GM21515 (cell line): ENCODE measurements around the gene SPSB4.
A peak's percentile ranks its signal among the peaks of the same experiment; 100 is the strongest.
"Not testable (repeated sequence)": the region's sequence is repeated elsewhere in the genome, so short reads cannot be mapped to it uniquely, and the experiment has no call there.

ENCODE experiments used
- ATAC-seq: cut with Tn5 transposase; IDR thresholded peaks from one replicate; pipeline ENCODE4 v1.9.1; 2021; ENCODE audit not compliant: unreplicated experiment

The SPSB4 gene

DNA sequence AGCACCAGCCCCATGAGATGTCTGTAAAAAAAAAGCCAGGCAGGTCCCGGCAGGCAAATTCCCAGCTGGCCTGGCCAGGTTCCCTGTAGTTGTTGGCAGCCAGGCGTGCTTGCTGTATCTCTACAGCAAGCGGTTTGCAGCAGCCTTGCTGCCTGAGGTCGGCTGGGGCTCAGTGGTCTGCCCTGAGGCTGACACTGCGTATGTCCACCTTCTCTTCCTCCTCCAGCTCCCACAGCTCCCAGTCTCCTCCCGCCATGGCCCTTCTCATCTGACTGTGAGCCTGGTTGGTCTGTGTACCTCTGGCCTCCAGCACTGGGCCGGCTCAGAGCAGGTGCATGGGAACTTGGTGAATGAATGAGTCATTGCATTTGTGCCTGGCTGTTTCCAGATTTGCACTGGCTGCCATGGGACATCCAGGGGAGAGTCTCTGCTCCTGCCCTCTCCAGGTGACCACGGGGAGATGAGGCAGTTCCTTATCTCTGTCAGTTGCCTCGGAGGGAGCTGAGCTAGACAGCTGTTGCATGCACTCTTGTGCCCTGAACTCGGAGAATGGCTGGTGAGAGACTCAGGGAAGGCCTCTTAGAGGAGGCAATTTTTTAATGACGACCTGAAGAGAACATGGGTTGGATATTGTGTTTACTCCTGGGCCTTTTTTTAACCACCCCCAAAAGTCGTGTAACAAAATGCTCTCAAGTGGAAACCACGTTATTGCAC lies 43.0 kb downstream of the SPSB4 start:
- no peak for ATAC-seq

DNA sequence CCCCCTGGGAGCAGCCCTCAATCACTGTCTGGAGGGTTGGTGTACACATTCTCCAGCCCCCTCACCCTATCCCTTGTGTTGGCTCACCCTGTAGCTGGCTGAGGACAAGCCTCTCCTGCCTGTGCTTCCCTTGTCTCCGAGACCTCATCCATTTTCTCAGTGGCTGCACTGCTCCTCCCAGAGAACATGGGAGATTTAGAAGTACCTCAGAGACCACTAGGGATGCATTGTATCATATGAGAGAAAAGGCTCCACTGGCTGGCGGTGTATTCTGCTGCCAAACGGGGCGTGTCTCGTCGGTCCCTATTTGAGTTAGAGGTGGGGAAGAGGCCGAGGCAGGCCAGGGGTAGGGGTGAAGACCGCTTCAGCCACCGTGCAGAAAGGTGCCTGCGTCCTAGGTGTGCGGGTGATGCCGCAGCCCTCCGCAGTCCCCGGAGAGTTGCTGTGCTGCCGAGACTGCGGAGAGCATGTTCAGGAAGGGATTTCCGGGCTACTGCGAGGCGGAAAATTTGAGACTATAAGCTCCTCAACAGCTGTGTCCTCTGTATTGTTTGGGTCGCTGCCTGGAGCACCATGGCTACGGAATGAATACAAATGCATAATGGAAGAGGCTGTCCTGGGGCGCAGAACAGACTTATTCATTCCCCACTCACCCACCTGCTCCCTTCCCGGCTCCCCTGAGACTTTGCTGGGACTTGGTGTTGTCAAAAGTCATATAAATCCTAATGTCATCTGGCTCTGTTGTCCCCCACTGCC lies 43.8 kb downstream of the SPSB4 start:
- no peak for ATAC-seq

- no peak for ATAC-seq
Observed at GRCh38 chr3:141095546-141095937, 44.4 kb downstream of the SPSB4 start.

GRCh38 chr3:141096164-141096563 lies 45.0 kb downstream of the SPSB4 start:
- no peak for ATAC-seq

GRCh38 chr3:141096981-141097380 lies 45.8 kb downstream of the SPSB4 start:
- ATAC-seq: no peak

DNA sequence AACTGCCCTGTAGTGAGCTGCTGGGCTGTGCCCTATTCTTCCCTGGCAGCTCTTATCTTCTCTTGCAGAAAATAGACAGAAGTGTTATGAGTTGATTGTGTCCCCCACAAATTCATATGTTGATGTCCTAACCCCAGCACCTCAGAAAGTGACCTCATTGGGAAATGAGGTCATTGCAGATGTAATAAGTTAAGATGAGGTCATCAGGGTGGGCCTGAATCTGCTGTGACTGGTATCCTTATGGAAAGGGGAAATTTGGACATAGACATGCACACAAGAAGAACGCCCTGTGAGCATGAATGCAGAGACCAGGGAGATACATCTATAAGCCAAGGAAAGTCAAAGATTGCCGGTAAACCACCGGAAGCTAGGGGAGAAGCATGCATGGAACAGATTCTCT lies 49.0 kb downstream of the SPSB4 start:
- no peak for ATAC-seq

GRCh38 chr3:141100531-141101320 lies 49.6 kb downstream of the SPSB4 start:
- no peak for ATAC-seq

DNA sequence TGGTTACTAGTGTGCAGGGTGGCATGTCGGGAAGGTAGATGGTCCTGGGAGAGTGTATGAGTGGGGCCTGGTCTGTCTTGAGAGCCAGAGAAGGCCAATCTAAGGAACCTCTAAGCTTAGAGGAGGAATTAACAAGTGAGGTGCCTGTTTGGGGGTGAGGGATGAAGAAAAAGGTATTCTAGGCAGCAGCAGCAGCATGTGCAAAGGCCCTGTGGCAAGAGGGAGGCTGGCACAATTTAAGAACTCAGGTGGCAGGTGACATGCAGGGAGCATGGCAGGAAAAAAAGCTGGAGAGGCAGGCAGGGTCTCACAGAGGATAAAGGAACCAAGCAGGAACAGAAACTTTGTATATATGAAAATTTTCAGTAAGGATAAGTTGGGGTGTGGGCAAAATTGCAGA lies 51.2 kb downstream of the SPSB4 start:
- ATAC-seq: no peak

DNA sequence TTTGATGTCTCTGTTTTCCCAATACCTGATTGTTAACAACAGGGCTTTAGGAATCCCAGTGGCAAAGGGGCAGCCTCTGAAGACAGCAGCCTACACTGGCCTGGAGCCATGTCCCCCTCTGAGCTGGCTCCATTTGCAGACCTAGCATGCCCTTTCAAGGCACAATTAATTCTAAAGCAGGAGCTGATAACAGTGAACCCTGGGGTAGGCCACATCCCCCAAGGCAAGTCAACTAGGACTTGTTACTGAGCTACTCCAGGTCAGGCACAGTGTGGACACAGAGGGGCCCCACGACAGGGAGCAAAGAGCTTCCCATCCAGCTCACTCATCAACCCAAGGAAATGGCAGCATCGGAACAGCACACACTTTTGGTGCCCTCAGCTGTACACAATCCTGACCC lies 51.9 kb downstream of the SPSB4 start:
- no peak for ATAC-seq

GRCh38 chr3:141103503-141103902 lies 52.4 kb downstream of the SPSB4 start:
- ATAC-seq: no peak

DNA sequence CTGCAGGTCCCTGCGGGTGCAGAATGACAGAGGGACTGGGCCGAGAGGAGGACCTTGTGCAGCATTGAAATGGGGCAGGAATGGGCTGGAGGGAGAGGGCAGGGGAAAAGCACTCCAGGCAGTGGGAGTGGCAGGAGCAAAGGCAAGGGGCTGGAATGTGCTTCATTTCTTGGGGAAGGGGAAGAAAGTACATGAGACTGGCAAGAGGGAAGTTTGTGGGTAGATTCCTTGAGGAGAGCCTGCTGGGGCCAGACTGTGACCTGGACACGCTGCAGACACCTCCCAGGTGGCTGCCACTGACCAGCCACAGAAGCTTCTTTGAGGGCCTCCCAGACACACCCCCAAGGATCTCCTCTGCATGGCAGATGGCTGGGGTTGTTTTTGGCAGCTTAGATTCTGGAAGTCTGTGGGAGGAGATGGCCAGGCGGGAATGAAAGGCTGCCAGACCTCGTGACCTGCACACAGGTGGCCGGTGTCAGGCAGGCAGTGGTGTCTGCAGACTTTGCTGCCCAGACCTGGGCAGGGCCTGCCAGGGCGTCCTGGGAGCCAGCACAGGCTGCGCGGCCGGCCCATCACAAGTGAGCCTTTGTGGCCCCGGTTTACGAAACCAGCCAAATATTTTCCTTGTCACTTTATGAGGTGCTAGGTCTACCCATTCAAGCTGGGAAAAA lies 53.1 kb downstream of the SPSB4 start:
- ATAC-seq: no peak

GRCh38 chr3:141105828-141106628 lies 54.9 kb downstream of the SPSB4 start:
- ATAC-seq: peak; percentile 61

DNA sequence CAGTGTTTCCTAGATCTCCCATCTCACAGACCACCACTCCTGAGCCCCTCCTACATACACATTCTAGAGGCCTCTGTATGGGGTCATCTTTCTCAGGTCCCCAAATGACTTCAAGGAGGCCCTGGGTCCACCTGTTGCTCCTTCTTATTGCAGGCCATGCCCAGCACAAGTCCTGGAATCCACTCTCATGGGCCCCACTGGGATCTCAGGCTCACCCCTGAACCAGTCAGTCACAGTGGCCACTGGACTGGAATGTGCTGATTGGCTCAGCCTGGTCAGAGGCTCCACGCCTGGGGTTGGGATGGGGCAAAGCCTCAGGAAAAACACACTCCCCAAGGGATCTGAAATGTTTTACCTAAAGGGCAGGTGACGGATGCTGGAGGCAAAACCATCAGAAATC lies 55.7 kb downstream of the SPSB4 start:
- ATAC-seq: no peak

DNA sequence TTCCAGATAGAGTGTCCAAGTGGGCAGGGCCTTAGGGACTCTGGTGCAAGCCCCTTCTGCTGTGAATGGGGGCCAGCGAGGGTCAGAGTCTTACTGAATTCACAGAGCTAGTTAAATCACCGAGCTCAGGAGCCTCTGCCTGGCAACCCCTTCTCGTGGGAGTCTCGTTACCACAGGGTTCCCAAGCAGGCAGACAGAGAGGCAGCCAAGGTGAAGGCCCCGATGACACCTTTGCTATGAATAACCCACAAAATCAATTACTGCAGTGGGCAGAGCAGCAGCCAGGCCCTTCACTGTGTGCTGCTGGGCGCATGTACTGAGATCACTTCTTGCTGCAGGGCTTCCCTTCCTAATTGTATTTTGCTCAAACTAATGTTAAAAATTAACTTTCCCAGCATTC lies 56.9 kb downstream of the SPSB4 start:
- no peak for ATAC-seq

DNA sequence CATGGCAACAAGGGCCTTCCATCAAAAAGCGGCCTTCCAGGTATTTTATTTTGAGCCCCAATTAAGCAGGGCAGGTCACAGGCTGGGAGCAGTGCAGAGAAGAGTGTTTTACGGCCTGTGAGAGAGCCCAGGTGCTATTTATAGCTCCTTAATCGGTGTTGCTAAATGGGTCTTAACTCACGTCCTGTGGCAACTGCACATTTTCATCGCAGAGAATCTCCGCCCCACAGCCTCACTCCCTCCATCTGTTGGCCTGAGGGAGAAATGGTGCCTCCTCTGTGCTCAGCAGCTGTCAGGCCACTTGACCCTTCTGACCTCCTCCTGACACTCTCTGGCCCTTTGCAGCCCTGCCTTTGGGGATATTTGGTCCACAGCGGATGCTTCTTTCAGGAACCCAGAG lies 58.6 kb downstream of the SPSB4 start:
- no peak for ATAC-seq

GRCh38 chr3:141110322-141110721 lies 59.2 kb downstream of the SPSB4 start:
- ATAC-seq: no peak

- no peak for ATAC-seq
Observed at GRCh38 chr3:141111364-141112155, 60.4 kb downstream of the SPSB4 start.

- ATAC-seq: no peak
Observed at GRCh38 chr3:141112686-141113297, 61.6 kb downstream of the SPSB4 start.

DNA sequence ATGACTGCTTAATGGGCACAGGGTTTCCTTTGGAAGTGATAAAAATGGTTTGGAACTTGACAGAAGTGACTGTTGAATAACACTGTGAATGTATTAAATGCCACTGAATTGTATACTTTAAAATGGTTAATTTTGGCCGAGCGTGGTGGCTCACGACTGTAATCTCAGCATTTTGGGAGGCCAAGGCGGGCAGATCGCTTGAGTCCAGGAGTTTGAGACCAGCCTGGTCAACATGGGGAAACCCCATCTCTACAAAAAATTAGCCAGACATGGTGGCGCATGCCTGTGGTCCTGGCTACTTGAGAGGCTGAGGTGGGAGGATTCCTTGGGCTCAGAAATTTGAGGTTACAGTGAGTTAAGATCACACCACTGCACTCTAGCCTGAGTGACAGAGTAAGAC lies 62.5 kb downstream of the SPSB4 start:
- not testable (repeated sequence) for ATAC-seq
